H1 (cell line): Measurements from ENCODE around the gene HS6ST3. TPM values are rescaled to one million over a fixed set of nuclear protein-coding genes. Genes with fewer than 3 reads are reported as not detected.

Experiments
- CTCF ChIA-PET: fragments of 300-600 bp; sonication (Branson Sonifier 250); formaldehyde crosslinking; loops from one replicate; lab custom pipeline; 2021; ENCODE audit not compliant: partially characterized antibody; lab: Charles Lee
- POLR2A ChIA-PET: fragments of 300-600 bp; sonication (Branson Sonifier 250); formaldehyde crosslinking; loops from one replicate; lab custom pipeline; 2021; ENCODE audit warnings: inconsistent platforms; ENCODE audit not compliant: partially characterized antibody; lab: Charles Lee
- DNase-seq, 2 experiments: peaks; one replicate each; pipeline versions ENCODE4 v3.0.0 to v3.0.0-alpha.2; 2010 to 2022; ENCODE audit warnings: low spot score in 2 of 2, low read depth in 1 of 2, mixed read lengths in 1 of 2
- FAIRE-seq: peaks from 2 replicates; lab custom pipeline; 2011; peaks lifted over from hg19 to GRCh38; lab: Jason Lieb, UNC
- H2AFZ ChIP-seq: 2 replicates; pipeline ENCODE4 v1.8.1; 2012; ENCODE audit warnings: low read length, inconsistent platforms
- H2AK5ac ChIP-seq: 2 replicates; pipeline ENCODE4 v1.6.1; 2013; ENCODE audit warnings: low read depth, low read length
- H2BK120ac ChIP-seq: replicated peaks from 2 replicates; pipeline ENCODE3; 2013; ENCODE audit warnings: low read depth, low read length, inconsistent platforms
- H2BK12ac ChIP-seq: 2 replicates; pipeline ENCODE4 v1.6.1; 2013; ENCODE audit warnings: low read depth, low read length
- H2BK15ac ChIP-seq: 2 replicates; pipeline ENCODE4 v1.6.1; 2013; ENCODE audit warnings: low read length
- H2BK20ac ChIP-seq: 2 replicates; pipeline ENCODE4 v1.6.1; 2013; ENCODE audit warnings: low read length
- H2BK5ac ChIP-seq: 2 replicates; pipeline ENCODE4 v1.6.1; 2013; ENCODE audit warnings: low read depth, low read length
- H3K14ac ChIP-seq: 2 replicates; pipeline ENCODE4 v1.6.1; 2013; ENCODE audit warnings: inconsistent platforms; ENCODE audit not compliant: insufficient read length
- H3K18ac ChIP-seq: 2 replicates; pipeline ENCODE4 v1.6.1; 2013; ENCODE audit warnings: low read length; ENCODE audit errors: extremely low read depth
- H3K23ac ChIP-seq: 2 replicates; pipeline ENCODE4 v1.6.1; 2013; ENCODE audit warnings: inconsistent platforms; ENCODE audit not compliant: insufficient read length
- H3K23me2 ChIP-seq: 2 replicates; pipeline ENCODE4 v1.6.1; 2013; ENCODE audit warnings: low read depth, low read length
- H3K27ac ChIP-seq: 2 replicates; pipeline ENCODE4 v1.6.1; 2011; ENCODE audit warnings: low read depth, low read length, inconsistent platforms
- H3K27me3 ChIP-seq, 4 experiments: replicated peaks in 1 of 4; 1 replicate in 1 of 4; 2 replicates in 3 of 4; pipeline versions ENCODE4 v1.6.1 to v1.8.1; 2011 to 2013; ENCODE audit warnings: low read length in 3 of 4, mild to moderate bottlenecking in 3 of 4, inconsistent platforms in 2 of 4, mixed read lengths in 2 of 4, moderate library complexity in 1 of 4; ENCODE audit not compliant: control insufficient read depth in 3 of 4, insufficient read depth in 3 of 4; ENCODE audit errors: extremely low read depth in 1 of 4
- H3K36me3 ChIP-seq, 4 experiments: 2 replicates each; pipeline versions ENCODE4 v1.6.1 to v1.8.1; 2011 to 2013; ENCODE audit warnings: mild to moderate bottlenecking in 4 of 4, low read length in 3 of 4, moderate library complexity in 2 of 4, control low read depth in 1 of 4, inconsistent platforms in 1 of 4; ENCODE audit not compliant: insufficient read depth in 4 of 4, control insufficient read depth in 2 of 4
- H3K4ac ChIP-seq: replicated peaks from 2 replicates; pipeline ENCODE3; 2013; ENCODE audit warnings: low read length, low read depth, mixed read lengths, inconsistent platforms; ENCODE audit not compliant: insufficient read length
- H3K4me1 ChIP-seq, 4 experiments: replicated peaks in 1 of 4; 1 replicate in 1 of 4; 2 replicates in 3 of 4; pipeline versions ENCODE4 v1.6.1 to v1.8.1; 2011 to 2013; ENCODE audit warnings: low read length in 3 of 4, inconsistent platforms in 2 of 4, mixed read lengths in 1 of 4; ENCODE audit not compliant: insufficient read depth in 4 of 4, control insufficient read depth in 3 of 4
- H3K4me2 ChIP-seq, 2 experiments: 2 replicates each; pipeline versions ENCODE4 v1.6.1 to v1.8.1; 2011 to 2013; ENCODE audit warnings: low read depth in 2 of 2, low read length in 2 of 2, control low read depth in 1 of 2, inconsistent platforms in 1 of 2, mild to moderate bottlenecking in 1 of 2; ENCODE audit not compliant: insufficient read depth in 1 of 2
- H3K4me3 ChIP-seq, 4 experiments: fragments of 200-600, 300-600 bp in 1 of 4; sonication (generic), shearing (Covaris generic), sonication (Bioruptor Twin) in 1 of 4; 2 replicates each; pipeline versions ENCODE4 v1.5.1 to v1.8.1; 2011 to 2016; ENCODE audit warnings: low read length in 4 of 4, low read depth in 3 of 4, control low read depth in 2 of 4, inconsistent platforms in 2 of 4, mild to moderate bottlenecking in 2 of 4, mixed read lengths in 1 of 4, moderate library complexity in 1 of 4; ENCODE audit not compliant: insufficient read depth in 2 of 4; ENCODE audit errors: extremely low read depth in 1 of 4
- H3K56ac ChIP-seq: replicated peaks from 2 replicates; pipeline ENCODE3; 2013; ENCODE audit warnings: low read depth, mild to moderate bottlenecking, mixed read lengths, low read length, inconsistent platforms; ENCODE audit not compliant: insufficient read length
- H3K79me1 ChIP-seq: 2 replicates; pipeline ENCODE4 v1.6.1; 2013; ENCODE audit warnings: low read depth, low read length, control low read depth
- H3K79me2 ChIP-seq, 2 experiments: 2 replicates each; pipeline versions ENCODE4 v1.6.1 to v1.8.1; 2012 to 2013; ENCODE audit warnings: low read length in 2 of 2, mild to moderate bottlenecking in 2 of 2, inconsistent platforms in 1 of 2; ENCODE audit not compliant: insufficient read depth in 2 of 2, control insufficient read depth in 1 of 2
- H3K9ac ChIP-seq, 4 experiments: replicated peaks in 1 of 4; 1 replicate in 1 of 4; 2 replicates in 3 of 4; pipeline versions ENCODE4 v1.6.1 to v1.8.1; 2011 to 2013; ENCODE audit warnings: low read depth in 3 of 4, low read length in 3 of 4, control low read depth in 2 of 4, mild to moderate bottlenecking in 2 of 4, moderate library complexity in 2 of 4, inconsistent platforms in 1 of 4; ENCODE audit errors: extremely low read depth in 1 of 4
- H3K9me3 ChIP-seq, 2 experiments: 2 replicates each; pipeline versions ENCODE4 v1.6.1 to v1.8.1; 2012 to 2013; ENCODE audit warnings: mild to moderate bottlenecking in 2 of 2, moderate library complexity in 2 of 2, control low read depth in 1 of 2, inconsistent platforms in 1 of 2, low read depth in 1 of 2, low read length in 1 of 2, mixed read lengths in 1 of 2; ENCODE audit not compliant: insufficient read depth in 2 of 2
- H4K20me1 ChIP-seq, 2 experiments: replicated peaks in 1 of 2; 2 replicates each; pipeline versions ENCODE3 to v1.8.1; 2011 to 2013; ENCODE audit warnings: inconsistent platforms in 2 of 2, low read length in 2 of 2, mild to moderate bottlenecking in 1 of 2; ENCODE audit not compliant: insufficient read depth in 2 of 2, control insufficient read depth in 1 of 2
- H4K5ac ChIP-seq: 2 replicates; pipeline ENCODE4 v1.6.1; 2013; ENCODE audit warnings: low read length, low read depth, mixed read lengths, inconsistent platforms; ENCODE audit not compliant: insufficient read length
- H4K8ac ChIP-seq: 2 replicates; pipeline ENCODE4 v1.8.0; 2013; ENCODE audit warnings: mild to moderate bottlenecking, moderate library complexity, low read length, inconsistent platforms; ENCODE audit not compliant: insufficient read depth; ENCODE audit errors: extremely low read depth
- H4K91ac ChIP-seq: replicated peaks from 2 replicates; pipeline ENCODE3; 2013; ENCODE audit warnings: low read length, mixed read lengths, inconsistent platforms; ENCODE audit not compliant: insufficient read length
- ASH2L ChIP-seq: fragments of 200-600, 300-600 bp; sonication (generic); IDR thresholded peaks from one replicate; pipeline ENCODE4 v1.7.1; 2017; ENCODE audit warnings: low read length
- ATF2 ChIP-seq: IDR thresholded peaks from 2 replicates; pipeline ENCODE4 v1.6.1; 2012; ENCODE audit warnings: low read length, inconsistent platforms
- CBX8 ChIP-seq: fragments of 300-800, 300-1000 bp; sonication (generic); IDR thresholded peaks from 2 replicates; pipeline ENCODE4 v1.7.1; 2016; ENCODE audit warnings: low read depth, low read length, borderline replicate concordance
- CHD1 ChIP-seq: IDR thresholded peaks from 2 replicates; pipeline ENCODE4 v1.6.1; 2012; ENCODE audit warnings: low read depth, low read length, improper control_type of control experiment
- FOSL1 ChIP-seq: IDR thresholded peaks from 2 replicates; pipeline ENCODE4 v1.6.1; 2011; ENCODE audit warnings: mild to moderate bottlenecking, low read depth, low read length, moderate library complexity; ENCODE audit not compliant: insufficient read depth
- JUND ChIP-seq: IDR thresholded peaks from 2 replicates; pipeline ENCODE4 v1.6.1; 2011; ENCODE audit warnings: mild to moderate bottlenecking, improper control_type of control experiment, low read length
- WGBS, 2 experiments: shearing (Covaris generic) in 1 of 2; methylation state at CpG; one replicate each; pipeline versions ENCODE4 v1.1.6 to v1.1.7; 2013 to 2015; ENCODE audit warnings: low lambda C conversion rate in 2 of 2, mixed read lengths in 2 of 2, inconsistent platforms in 1 of 2, low coverage in 1 of 2, missing lambda C conversion rate in 1 of 2; ENCODE audit not compliant: insufficient replicate concordance in 2 of 2, insufficient coverage in 1 of 2, insufficient read length in 1 of 2; ENCODE audit errors: extremely low coverage in 1 of 2, missing lambda C conversion rate in 1 of 2; 5-methylcytosine and 5-hydroxymethylcytosine counted together
- polyA plus RNA-seq, 7 experiments: library from polyadenylated mRNA; depleted of rRNA in 3 of 7; stranded (reverse) in 5 of 7; unstranded in 2 of 7; fragments of >200 nt in 5 of 7; fragments of 200-250 nt in 2 of 7; gene quantifications; 1 replicate in 5 of 7; 2 replicates in 1 of 7; 4 replicates in 1 of 7; pipeline versions ENCODE4 v1.2.1 to v1.2.3, GENCODE V29; 2011 to 2013; ENCODE audit warnings: missing spikeins in 2 of 7, mixed read lengths in 2 of 7
- total RNA-seq: library from RNA; stranded (reverse); fragmentation: NEBNext Ultra II Directional; extraction: Animal tissue kit (Norgen Biotek cat#: 25700); gene quantifications from 2 replicates; pipeline ENCODE4 v1.2.1, GENCODE V29; 2021

The HS6ST3 gene
- total and polyA plus RNA-seq, 2 of the 8 experiments (the other 6 are each of a cell fraction or from before 2014, with no cell fraction given), result 0.45 to 1.2 TPM

DNA sequence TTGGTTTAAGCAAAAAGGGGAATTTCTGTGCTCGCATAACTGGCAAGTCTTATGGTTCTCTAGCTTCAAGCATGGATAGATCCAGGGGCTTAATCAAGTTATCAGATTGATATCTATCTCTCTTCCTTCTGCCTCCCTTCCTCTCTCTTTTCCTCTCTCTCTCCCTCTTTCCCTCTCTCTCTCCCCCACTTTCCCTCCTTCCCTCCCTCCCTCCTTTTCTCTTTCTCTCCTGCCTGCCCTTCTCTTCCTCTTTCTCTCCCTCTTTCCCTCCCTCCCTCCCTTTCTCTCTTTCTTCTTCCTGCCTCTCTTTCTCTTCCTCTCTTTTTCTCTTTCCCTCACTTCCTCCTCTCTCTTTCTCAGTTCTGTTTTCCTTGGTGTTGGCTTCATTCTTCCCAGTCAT lies 195.8 kb downstream of the HS6ST3 start:
- no peak overlapping the region for H2BK5ac ChIP-seq
- no peak for FAIRE-seq
- no peak overlapping the region; the same call in 1 of the 2 replicates for H2BK20ac ChIP-seq
- H2BK12ac ChIP-seq, result peak overlapping the region; percentile 46; the same call in 1 of the 2 replicates
- no peak overlapping the region for H4K8ac ChIP-seq
- no peak overlapping the region for H4K5ac ChIP-seq
- H3K23ac ChIP-seq, result no peak overlapping the region
- H3K27me3 ChIP-seq, result no peaks in the 10 kb centered on the region
- peak overlapping the region; percentile 36 for H4K91ac ChIP-seq
- no peak overlapping the region for H3K9ac ChIP-seq
- no peak for DNase-seq
- no peak overlapping the region for H3K4me2 ChIP-seq
- H3K9me3 ChIP-seq, result no peaks in the 10 kb centered on the region
- no peak overlapping the region for H2AK5ac ChIP-seq
- TF ChIP-seq FOSL1, result no peak
- TF ChIP-seq CBX8, result no peak
- TF ChIP-seq ATF2, result no peak
- no peak for TF ChIP-seq CHD1
- TF ChIP-seq JUND, result no peak
- no peak for TF ChIP-seq ASH2L
- no peak overlapping the region for H3K56ac ChIP-seq
- H3K4me1 ChIP-seq, result peaks cover 0 to 2% (median 0%) of the 10 kb centered on the region in 4 experiments; a peak in 1 of 7 replicates
- no peak overlapping the region for H2BK15ac ChIP-seq
- no peak overlapping the region for H3K4ac ChIP-seq
- peaks cover 0 to 2% (median 0%) of the 10 kb centered on the region in 4 experiments; a peak in 1 of 8 replicates for H3K36me3 ChIP-seq
- H3K27ac ChIP-seq, result no peak overlapping the region
- no peak overlapping the region for H2AFZ ChIP-seq
- CTCF ChIA-PET, result interaction anchor here (0.8 to 1.0 kb wide), 2 partner anchors 8 to 61 kb away, joined by 3 read pairs; no protein-coding TSS in a partner anchor
- POLR2A ChIA-PET, result interaction anchor here (1.0 kb wide), 1 partner anchor 10 kb away, joined by 3 read pairs; no protein-coding TSS in a partner anchor
- no peaks in the 10 kb centered on the region for H4K20me1 ChIP-seq
- H3K18ac ChIP-seq, result no peak overlapping the region
- H3K14ac ChIP-seq, result no peak overlapping the region
- H3K79me1 ChIP-seq, result no peaks in the 10 kb centered on the region
- H3K4me3 ChIP-seq, result no peak overlapping the region
- no peaks in the 10 kb centered on the region for H3K23me2 ChIP-seq
- H3K79me2 ChIP-seq, result no peaks in the 10 kb centered on the region
- H2BK120ac ChIP-seq, result no peak overlapping the region
- 100% methylated on average over 1 of the region's 1 CpG; no CpG with 5 or more reads in 1 of the 2 experiments for WGBS, 2 experiments
